Stimulated activated CD4-positive, alpha-beta T cell treated with anti-CD3 and anti-CD28 coated beads, TNF-alpha, amount 100 ng/mL, for 48 hours (primary cell): ENCODE measurements around the gene NUTM2D.
"Not testable (repeated sequence)": the region's sequence is repeated elsewhere in the genome, so short reads cannot be mapped to it uniquely, and the experiment has no call there.

ENCODE experiments used
- DNase-seq, 3 donors: peaks; one replicate each; pipeline ENCODE4 v3.0.0-alpha.2; 2020; ENCODE audit warnings: low read depth in 3 of 3

The NUTM2D gene

DNA sequence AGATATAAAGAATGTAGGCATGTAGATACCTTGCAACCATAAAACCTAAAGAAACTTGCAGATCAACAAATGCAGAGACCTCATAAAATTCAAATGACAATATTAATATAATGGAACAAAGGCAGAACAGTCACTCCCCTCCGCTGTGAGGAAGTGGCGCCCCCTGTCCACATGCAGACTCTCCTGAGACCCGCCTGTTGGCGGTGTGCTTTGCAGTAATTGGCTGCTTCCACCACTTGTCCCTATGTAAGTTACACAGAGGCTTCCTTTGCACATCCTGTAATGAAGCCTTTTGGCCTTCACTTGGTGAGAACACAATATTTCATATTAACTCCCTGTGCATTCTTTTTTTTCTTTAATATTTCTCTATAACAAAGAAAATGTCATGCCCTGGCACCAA, 21.6 kb downstream of the NUTM2D start:
- not testable (repeated sequence) for DNase-seq

GRCh38 chr10:87383149-87383857, 25.8 kb downstream of the NUTM2D start:
- DNase-seq, result not testable (repeated sequence)

DNA sequence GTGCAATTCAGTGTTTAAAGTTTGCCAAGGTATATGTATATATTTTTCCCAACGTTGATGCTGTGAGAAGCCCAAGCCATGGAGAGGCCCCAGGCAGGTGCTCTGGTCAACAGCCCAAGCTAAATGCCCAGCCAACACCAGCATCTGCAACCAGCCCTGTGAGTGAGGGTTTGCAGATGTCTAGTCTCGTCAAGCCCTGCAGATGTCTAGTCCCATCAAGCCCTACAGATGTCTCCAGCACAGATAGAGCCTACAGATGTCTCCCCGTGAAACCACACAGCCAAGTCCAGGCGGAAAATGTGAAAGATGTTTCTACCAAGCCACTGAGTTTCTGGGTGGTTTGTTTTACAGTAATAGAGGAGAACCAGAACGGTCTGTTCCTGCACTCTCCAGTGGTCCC, 26.7 kb downstream of the NUTM2D start:
- not testable (repeated sequence) for DNase-seq

DNA sequence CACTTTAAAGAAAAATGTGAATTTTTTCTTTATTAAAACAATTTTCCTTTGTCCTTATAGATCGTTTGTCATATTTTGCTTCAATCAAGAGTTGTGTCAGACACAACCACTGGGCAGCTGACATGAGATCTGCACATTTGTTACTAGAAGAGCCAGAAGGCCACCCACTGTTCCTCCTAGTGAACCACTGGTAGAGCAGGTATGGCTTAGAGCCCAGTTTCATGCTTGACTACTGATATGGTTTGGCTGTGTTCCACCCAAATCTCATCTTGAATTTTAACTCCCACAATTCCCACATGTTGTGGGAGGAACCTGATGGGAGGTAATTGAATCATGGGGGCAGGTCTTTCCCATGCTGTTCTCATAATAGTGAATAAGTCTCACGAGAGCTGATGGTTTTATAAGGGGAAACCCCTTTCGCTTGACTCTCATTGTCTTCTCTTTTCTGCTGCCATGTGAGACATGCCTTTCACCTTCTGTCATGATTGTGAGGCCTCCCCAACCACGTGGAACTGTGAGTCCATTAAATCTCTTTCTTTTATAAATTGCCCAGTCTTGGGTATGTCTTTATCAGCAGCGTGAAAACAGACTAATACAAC, 28.3 kb downstream of the NUTM2D start:
- not testable (repeated sequence) for DNase-seq

GRCh38 chr10:87391360-87391759, 33.8 kb downstream of the NUTM2D start:
- DNase-seq, result not testable (repeated sequence)

DNA sequence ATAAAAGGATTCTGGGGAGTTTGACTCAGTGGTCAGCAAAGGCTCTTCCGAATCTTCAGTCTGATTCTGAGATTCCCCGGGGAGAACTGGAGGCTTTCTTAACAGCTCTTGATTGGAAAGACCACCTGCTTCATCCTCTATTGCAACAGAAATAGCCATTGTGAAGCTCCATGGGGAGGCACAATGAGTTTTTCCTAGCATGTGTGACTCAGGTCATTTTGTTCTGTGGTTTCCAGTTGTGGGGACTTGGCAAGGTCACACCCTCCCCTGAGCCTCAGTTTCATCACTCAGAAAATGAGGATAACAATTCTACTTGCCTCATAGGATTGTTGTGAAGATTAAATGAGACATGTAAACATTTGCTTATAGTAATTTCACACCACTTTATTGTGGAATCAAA, 38.7 kb downstream of the NUTM2D start:
- not testable (repeated sequence) for DNase-seq

- DNase-seq, result not testable (repeated sequence)
Measured at GRCh38 chr10:87398436-87398835, 40.9 kb downstream of the NUTM2D start.

DNA sequence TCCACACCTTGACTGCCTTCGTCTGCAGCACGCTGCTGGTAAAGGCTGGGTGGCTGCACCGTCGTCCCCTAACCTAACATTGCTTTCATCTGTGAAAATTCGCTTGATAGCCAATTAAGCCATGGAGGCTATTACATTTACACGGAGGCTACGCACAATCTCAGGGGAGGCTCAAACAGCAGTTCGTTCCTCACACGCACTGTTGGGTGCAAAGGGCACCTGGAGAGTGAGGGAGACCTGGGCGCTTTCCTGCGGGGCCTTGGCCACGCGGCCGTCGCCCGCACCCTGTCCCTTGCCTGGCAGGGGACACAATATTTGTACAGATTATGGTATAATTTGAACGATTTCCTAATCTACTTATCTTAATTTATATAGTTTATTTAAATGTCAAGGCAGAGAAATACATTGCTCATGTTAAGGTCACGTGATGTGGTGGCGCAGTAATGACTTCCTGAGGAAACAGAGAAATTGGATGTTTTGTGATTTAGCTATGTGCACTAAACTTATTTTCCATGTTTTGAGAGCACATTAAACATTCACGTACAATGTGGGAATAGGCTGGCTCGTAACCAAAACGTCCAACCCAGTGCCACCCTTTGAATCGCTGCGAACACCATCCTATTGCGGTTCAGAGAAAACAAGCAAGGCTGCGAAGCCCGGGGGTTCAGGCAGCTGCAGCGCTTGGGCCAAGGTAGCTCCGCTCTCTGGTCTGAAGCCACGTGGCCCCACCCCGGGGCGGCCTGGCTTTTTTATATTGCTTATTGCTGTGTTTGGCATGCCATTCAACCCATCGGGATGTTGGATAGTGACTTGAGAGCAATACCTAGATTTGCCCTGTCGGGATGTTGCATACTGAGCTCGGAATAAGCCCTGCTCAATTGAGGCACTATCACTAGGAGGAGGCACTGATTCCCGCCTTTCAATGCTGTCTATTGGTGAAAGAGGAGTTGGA, 50.2 kb downstream of the NUTM2D start:
- not testable (repeated sequence) for DNase-seq

GRCh38 chr10:87413921-87414320, 56.4 kb downstream of the NUTM2D start:
- not testable (repeated sequence) for DNase-seq
